NCI-H82 treated with DMSO at 0.1 percent for 48 hours (cell line): ENCODE measurements around the gene FOXL1.

Source experiments
- DNase-seq: peaks from one replicate; lab custom pipeline; 2025; ENCODE audit not compliant: unreplicated experiment; lab: John Stamatoyannopoulos, UW

The FOXL1 gene

DNA sequence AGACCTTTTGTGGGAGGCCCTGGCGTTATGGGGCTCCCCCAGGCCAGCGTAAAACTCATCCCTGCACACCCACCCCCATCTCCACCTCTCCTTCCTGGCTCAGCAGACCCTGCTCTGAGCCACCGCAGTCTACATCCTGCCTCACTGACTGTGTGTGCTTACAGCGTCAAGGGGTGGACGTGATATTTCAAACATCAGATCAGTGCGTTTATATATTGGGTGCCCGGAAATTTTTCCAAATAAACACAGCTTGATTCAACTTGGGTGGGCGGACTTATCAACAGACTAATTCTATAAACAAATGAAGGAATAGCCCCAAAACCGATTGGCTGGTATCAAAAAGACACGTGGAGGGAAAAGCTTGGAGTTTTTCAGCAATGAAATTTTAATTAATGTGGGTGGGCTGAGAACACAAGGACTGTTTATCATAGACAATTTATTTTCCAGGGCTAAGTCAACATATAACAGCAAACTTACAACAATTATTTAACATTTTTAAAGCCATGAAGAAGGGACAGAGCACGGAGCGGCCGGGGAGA is at the start of gene FOXL1:
Gene FOXL1 (plus strand): TSS at position 489 of the 539 bp plus-strand sequence. CDS start 175 bp downstream, outside the sequence.
- no peak for DNase-seq

DNA sequence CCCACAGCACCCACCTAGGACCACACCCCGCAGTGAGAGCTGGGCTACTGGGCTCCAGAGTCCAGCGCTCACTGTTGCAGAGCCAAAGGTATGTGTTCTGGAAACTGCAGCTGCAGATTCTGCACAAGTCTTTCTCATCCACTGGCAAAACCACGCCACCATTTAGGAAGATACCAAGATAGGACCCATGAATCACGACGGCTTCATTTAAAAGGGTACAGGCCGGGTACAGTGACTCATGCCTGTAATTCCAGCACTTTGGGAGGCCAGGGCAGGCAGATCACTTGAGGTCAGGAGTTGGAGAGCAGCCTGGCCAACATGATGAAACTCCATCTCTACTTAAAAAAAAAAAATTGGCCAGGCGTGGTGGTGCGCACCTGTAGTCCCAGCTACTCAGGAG is 49.2 kb upstream of the FOXL1 start:
- no peak for DNase-seq

DNA sequence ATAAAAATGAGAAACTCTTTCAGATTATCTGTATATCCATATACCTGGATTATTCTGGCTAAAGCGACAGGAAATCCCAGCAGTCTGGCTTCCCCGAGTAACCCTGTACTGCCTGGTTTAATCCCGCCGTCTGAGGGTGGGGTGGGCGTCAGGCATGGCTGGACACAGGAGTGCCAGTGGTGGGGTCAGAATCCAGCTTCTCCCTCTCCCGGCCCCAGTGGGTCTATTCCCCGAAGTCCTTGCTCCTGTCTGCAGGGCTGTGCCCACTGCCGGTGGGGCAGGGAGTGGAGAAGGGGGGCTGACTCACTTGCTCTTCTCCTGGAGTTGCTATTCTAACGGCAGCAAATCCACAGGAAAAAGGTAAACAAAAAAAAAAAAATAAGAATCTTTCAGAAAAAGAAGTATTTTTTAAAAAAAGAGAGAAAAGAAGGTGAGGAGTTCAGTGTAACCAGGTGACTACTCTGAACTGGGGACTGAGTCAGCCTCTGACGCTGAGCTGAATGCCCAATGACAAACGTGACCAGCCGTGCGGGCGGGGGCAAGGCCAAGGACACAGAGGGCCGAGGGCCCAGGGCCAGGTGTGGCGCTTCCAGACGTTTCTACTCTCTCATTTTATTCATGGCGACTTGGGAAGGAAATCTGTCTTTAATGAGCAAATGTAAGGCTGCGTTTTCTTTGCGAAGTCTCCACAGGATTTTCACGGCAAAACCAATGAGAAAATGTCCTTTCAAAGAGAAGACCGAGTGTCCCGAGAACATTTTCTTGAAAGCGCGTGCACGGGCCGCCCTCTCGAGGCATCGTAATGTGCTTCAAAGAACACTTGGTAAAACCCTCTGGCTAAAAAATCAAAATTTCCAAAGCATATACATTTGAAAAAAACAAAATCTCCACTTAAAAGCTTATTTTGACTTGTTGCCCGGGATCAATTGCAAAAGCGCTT is 47.8 kb upstream of the FOXL1 start:
- no peak for DNase-seq

DNA sequence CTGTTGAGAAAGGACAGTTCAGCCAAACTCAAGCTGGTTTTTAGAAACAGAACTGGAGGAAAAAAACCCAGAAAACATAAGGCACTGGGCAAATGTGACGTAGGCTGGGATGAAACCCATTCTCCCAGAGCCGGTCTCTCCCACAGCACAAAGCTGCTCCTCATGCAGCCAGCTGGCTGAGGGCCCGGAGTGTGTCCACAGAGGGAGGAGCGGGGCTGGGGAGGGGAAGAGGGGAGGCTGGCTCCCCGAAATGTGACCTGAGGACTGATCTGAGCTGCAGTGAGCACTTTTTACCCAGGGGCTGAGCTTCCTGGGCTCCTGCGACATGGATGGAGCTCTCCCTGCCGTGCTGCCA is 47.2 kb upstream of the FOXL1 start:
- DNase-seq: no peak

DNA sequence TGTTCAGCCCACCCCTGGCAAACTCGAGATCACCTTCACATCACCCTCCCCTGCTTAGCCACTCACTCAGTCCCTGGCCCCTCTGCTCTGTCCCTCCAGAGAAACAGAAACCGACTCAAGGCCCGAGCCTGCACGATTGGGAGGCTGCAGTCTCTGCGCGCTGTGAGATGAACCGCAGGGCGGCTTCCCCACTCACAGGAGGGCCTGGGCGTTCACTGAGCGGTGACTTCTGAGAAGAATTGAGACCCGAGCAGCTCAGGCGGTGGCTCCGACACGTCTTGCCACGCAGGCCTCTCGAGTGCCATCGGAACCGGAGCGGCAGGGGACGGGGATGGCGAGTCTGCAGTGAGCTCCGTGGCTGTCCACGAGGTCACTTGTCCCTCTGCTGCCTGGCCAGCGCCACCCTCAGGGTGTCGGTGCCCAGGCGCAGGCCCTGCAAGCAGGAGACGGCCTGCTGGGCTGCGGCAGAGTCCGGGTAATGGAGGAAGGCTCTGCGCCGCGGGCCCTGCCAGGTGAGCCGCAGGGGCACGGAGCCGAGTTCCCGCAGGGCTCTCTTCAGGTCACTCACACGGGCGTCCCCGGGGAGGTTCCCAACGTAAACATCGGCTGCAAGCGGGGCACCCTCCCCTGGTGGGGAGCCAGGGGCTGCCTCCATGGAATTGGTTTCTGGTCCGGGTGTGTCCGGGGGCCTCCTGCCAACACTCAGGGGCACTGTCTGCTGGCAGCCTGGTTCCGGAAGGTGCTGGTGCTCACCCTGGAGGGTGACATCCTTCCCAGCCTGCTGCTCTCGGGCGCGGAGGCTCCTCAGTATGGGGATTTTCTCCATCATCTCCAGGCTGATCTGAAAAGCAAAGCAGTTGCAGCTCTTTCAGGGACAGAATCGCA is 46.5 kb upstream of the FOXL1 start:
- DNase-seq: no peak

DNA sequence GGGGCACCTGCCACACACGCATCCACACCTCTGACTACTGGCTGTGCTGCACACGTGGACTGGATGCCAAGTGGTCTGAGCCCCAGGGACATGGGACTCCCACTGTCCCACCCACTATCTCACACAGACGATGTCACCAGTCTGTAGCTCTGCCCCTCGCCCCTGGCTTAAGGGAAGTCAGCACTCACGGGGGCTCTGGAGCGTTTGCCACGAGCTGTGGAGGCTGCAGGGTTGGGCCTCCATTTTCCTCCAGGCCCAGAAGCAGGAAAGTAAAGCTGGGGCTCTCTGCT is 45.9 kb upstream of the FOXL1 start:
- DNase-seq: no peak

DNA sequence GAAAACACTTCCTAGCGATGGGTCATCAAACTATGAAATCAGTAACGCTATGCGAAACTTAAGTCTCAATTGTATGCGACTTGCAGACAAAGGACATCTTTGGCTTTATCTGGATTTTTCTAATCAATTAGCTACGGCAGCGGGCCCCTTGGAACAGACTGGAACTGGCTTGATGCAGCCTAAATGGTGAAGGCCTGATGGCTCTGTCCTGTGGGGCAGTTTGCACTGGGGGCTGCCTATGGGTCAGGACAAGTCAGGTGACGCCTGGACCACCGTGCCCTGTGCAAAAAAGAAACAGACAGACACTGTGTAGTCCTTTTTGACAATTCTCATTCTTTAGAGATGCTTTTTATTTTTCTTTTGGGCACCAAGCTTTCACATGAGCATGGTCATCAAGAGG is 45.3 kb upstream of the FOXL1 start:
- no peak for DNase-seq

DNA sequence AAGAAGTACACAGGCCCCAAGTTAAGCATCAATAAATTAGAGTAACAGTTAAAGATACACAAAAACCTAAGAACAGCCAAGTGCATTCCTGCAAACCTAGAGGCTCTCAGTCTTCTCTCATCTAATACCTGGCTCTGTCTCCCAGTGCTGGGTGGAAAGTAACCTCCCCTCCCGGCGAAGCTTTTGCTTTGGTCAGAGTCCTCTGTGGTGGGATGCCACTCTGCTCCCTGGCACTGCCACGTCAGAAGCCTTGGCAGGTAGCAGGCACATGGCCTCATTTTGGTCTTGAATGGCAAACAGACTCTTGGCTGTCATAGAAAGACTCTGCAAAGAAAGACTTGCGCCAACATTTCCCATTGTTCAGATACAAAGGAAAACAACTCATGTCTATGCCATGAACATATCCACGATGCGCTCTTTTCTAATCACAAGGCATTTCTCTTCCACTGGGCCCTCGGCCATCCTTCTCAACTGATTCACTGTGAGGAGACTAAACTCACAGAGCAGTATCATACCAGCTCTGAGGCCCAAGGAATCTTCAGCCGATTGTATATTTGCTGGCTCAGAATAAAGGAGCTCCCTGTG is 44.5 kb upstream of the FOXL1 start:
- no peak for DNase-seq

DNA sequence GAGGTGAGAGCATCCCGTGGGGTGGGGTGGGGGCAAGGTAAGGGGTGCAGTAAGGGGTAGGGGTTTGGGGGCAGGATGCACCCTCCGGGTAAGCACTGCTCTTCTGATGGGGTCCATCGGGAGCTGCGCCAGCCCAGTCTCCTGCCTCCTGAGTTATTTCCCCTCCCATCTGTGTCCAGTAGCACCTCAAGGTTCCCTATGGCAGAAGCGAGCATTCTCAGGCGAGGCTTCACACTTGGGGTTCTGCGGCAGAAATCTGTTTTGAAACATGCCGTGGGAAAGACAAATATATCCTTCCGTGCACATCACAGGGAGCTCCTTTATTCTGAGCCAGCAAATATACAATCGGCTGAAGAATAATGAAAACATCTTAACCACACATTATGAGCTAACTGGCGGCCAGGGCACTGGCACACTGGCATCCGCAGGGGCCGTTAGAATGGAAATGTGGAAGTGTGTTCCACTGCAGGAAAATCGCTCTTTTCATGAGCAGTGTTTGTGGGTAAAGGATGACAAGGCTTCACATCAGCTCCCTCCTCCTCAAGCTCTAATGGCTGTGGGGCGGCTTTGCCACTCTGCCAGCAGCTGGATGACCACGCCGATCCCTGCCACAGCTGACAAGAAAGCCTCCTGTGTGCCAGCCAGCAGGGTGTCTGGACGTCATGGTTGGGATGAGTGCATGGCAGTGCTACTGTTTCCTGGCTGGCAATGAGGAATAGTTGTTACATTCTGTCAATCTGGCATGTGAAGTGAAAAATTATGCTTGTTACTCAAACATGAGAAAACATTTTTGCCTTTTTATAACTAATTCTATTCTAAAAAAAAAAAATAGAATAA is 43.4 kb upstream of the FOXL1 start:
- no peak for DNase-seq

DNA sequence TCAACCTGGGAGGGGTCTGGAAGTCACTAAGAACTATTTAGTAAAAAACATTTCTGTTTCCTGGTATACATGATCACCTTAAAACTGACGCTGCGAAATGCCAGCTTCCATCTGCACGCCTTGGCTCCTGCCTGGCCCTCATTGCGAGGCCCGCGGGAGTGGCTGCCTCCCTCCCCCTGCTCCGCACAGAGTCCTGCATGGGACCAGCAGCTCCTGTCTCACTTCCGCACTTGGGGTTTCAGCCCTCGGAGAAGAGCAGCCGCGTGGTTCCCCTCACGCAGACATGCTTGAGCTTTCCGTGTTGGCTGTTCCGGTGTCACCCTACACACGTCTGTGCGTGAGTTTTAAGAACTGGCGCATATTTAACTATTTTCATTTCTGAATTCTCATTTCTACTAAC is 41.7 kb upstream of the FOXL1 start:
- DNase-seq: no peak

DNA sequence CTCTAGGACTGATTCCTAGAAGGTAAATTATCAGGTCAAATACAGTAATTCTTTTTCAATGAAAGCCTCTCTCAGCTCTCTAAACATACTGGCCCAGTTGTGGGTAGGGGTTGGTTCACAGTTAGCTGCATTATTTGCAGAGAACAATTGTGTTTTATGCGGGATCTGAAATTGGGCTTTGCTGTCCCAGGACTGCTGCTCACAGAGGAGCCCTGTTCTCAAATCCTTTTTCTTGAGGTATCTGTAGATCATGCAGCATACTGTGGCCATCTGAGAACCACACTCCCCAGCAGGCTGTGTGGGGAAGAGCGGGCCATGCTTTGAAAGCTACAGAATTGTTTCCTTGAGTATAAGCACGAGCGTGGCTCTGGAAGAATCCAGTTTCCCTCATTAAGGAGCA is 40.9 kb upstream of the FOXL1 start:
- DNase-seq: no peak

DNA sequence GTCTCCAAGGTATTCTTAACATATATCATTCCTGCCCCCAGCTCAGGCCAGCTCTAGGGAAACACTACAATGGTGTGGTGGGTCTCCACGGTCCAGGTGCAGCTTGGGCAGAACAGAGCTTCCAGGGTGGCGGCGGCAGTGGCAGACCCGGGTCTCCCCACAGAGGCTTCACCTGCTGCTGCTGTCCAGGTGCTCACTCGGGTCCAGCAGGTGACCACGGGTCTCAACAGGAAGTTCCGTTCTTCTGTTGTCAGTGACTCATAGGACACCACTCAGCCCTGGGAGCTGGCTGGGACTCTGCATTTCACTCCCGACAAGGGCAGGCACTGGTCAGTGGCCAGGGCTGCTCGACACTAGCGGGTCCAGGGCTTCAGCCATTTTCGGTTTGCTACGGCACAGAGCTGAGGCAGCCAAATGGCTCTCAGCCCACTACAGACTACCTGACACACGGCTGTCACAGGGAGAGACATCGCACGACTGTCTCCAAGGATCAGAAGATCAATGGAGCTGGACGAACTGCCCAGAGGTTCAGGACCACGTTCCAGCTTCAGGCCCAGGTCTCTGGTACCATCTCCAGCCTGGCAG is 40.1 kb upstream of the FOXL1 start:
- DNase-seq: no peak

DNA sequence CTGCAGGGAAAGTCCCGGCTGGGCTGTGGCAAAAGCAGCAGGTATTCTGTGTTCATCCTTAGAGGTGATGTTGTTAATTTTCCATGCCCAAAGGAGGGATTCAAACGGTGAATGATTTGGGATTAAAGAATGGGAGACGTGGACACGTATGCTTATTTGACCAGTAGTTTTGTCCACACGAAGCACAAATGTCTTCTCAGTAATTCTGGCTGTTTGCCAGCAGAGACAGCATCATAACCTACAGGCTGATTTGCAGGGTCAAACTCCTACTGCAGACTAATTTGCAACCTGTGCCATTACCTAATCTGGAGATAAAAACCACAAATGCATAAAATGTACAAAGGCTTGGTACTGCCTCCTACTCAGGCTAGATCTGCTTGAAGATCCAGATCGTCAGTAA is 37.5 kb upstream of the FOXL1 start:
- no peak for DNase-seq

DNA sequence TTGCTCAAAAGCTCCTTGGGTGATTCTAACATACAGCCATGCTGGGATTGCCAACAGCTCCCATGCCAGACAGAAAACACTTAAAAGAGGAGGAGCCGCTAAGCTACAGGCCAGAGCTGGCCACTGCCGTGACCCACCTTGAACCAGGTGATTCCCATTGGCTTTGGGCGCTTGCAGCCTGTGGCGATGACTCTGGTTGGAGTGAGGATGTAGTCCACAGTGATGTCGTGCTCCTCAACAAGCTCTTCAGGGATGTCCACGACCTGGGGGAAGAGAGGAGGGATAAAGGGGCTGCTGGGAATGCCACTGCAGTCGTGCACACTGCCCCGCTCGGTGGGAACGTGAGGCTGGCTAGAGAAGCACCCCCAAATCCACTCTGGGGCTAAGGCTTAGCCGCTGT is 36.8 kb upstream of the FOXL1 start:
- DNase-seq: no peak

DNA sequence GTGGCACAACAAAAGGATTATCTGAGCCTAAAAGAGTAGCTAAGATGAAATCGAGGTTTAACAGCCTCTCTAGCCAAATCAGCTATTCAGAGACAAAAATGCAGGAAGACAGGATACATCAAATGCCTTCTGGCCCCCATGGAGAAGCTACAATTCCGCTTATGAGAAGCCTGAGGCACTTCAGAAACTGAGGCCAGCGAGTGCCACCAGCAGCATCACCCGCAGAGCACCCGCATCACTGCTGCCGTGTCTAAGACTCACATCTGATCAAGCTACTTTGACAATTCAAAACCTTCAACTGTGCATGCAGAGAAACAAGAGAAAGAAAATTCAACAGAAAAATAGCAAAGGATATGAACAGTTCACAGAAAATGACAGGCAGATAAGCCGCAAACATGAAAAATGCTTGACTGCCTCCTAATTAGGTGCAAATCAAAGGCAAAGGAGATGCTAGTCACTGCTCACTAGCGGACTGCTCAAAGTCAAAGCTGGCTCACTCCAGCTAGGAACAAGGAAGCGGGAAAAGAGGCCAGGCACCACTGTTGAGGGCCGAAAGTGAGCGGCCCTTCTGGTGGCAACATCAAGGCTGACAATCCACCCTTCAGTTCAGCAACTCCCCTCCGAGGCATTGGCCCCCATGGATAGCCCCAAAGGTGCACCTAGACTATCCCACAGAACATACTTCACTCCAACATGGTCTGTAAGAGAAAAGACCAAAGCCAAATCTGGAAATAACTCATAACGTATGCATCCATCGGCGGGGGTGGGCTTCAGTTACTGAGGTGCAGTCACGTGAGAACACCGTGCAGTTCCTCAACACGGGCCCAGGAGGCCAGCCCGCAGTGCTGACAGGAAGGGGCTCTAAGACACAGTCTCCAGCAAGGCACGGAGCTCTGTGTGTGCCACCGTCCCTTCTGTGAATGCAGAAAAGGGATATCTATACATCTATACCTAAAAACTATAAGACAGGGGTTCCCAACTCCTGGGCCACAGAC is 35.3 kb upstream of the FOXL1 start:
- no peak for DNase-seq

DNA sequence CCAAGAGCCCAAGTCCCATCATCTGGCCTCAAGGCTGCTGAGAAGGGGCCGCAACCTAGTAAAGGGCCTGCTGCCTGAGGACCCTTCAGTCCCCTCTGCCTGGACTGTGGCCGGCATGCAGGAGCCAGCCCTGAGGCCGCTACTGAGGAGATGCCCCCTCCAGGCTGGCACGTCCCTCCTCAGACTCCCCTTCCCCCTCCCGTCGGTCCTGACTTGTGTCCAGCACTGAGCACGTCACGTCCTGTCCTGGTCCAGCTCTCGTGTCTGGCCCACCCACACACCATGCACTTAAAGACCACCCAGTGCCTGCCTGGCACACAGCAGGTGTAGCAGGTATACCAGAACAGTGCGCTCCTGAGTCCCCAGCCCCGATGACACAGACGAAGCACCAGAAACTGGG is 32.9 kb upstream of the FOXL1 start:
- DNase-seq: no peak

DNA sequence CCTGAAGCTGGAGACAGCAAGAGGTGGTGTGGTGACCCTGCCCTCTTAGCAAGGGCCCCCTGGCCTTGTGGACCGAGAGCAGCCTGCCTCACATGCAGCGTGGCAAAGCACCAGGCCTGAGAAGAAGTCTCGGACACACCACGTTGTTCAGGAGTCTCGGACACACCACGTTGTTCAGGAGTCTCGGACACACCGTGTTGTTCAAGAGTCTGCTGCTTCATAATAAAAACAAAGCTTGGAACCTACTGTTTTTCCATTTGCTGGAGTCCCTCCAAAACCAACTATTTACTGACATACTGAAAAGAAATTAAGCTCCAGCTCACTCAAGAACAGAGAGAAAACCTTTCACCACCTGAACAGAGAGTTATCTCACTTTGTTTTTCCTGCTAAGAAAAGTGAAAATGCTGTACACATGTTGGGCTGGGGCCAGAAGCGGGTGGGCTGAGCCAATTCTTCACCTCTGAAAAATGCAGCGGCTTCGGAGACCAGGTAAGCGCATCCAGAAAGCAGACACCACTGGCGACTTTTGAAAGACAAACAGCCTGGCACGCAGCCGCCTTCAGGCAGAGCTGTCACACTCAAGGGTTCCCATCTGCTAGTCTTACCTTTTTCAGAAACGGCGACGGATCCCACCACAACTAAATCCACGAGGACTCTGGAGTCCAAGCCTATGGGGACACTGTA is 32.3 kb upstream of the FOXL1 start:
- DNase-seq: no peak

DNA sequence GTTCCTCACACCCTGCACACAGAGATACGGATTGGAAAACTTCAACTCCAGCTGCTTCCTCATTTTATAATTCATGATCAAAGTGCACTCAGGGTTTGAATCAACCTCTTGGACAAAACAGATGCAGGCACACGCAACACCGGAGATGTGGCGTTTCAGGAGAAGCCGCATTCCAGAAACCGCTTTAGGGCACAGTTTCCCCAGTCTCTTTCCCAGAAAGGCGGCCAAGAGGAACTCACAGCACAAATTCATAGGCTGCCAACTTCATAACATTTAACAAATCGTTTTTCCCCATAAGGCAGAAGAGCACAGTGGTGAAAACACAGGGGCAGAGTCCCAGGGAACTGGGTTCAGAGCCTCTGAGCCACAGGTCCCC is 31.7 kb upstream of the FOXL1 start:
- no peak for DNase-seq

DNA sequence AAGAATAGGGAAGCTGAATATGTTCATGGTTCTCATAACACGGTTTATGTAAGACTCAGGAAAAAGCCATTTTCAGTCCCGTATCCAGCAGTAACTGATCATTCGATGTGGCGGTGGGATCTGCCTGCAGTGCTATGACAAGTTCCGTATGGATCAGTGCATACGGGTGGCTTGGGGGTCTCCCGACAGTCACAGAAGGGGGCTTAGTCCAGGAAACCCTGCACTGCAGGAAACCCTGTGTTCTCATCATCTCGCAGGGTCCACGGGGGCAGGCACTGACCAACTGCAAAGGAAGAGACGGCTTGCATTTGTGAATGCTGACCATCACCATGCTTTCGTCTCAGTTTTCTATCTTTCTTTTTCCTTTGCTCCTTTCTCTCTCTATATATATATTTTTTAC is 31.1 kb upstream of the FOXL1 start:
- DNase-seq: no peak
